Activated CD8-positive, alpha-beta memory T cell treated with anti-CD3 and anti-CD28 coated beads for 1 hour (primary cell): Measurements from ENCODE around the gene LMX1B.
"Not testable (repeated sequence)": the region's sequence is repeated elsewhere in the genome, so short reads cannot be mapped to it uniquely, and the experiment has no call there.

Experiments used
- DNase-seq, 2 donors: peaks; one replicate each; pipeline ENCODE4 v3.0.0-alpha.2; 2020; ENCODE audit warnings: low read depth in 1 of 2; ENCODE audit errors: extremely low read depth in 1 of 2

The LMX1B gene

DNA sequence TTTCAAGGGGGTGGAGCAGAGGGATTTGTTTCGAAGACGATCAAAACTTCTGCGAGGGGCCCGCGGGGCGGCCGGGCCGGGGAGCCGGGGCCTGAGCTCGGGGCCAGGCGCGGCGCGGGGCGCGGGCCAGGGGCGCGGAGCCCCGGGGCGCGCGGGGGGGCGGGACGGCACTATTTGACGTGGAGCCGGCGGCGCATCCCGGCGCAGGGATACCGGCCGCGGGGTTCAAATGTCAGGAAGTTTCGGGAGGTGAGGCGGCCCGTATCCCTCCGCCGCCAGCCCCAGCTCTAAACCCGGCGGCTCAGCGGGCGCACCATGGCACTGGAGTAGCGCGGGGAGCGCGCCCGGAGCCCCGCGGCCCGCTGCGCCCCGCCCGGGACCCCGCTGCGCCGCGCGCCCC is at the start of gene LMX1B:
Gene LMX1B (plus strand): TSS at position 278 of the 400 bp plus-strand sequence. CDS start 522 bp downstream, outside the sequence.
- DNase-seq, result no peak

DNA sequence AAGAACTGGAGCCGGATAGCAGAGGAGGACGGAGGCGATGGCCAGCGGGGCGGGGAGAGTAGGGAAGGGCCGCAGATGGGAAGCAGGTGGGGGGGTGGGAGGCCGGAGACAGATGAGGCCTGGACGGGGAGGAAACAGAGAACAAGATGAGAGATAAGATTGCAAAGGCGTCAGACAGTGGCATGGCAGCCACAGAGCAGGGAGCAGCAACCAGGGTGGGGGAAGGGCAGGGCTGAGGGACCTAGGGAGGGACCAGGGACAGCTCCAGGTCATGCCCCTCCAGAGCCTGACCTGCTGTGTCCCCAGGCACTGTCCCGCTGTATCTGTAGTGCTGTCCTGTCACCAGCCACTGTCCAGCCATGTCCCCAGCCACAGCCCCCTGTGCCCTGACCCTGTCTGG is 49.6 kb upstream of the LMX1B start:
- DNase-seq, result no peak

DNA sequence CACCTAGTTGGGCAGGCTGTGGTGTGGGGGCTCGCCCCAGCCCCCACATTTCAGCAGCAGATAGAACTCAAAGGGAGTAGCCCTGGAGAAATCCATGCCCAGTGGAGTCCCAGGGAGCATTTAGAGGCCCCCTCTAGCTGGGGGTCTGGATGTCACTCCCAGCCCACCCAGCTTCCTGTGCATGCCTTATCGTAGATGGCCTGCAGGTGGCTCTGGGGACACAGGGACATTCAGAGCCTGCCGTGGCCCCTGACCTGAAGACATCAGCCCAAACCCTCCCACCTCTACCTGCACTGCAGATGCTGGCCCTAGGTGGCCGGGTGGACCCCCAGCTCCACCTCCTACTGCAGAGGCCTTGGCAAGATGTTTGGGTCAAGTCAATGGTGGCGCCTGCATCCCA is 49.0 kb upstream of the LMX1B start:
- DNase-seq, result no peak

DNA sequence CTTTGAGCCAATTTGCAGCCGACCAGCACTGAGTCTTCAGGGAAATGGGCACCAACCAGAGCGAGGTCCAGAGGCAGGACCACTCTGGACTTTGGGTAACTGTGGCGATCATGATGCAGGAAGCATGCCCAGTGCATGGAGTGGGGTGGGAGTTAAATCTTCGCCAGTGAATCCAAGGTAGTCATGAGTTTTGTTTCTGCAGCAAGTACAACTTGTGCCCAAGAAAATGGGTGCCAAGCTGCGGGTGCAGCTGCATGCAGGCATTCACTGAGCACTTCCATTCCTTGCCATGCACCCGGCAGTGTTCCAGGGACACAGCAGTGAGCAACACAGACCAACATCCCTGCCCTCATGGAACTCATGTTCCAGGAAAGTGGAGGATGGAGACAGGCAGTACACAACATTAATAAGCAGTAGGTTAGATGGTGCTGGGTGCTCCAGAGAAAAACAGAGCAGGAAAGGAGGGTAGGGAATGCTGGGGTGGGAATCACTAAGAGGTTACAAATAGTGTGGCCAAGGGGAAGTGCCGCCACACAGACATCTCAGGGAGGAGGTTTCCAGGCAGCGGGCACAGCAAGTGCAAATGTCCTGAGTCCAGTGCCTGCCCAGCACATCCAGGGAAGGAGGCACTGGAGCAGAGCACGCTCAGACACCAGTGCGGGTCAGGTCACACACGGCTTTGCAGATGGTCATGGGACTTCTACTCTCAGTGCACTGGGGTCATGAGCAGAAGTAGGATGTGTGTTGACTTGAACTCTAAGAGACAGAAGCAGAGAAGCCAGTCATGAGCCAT is 48.2 kb upstream of the LMX1B start:
- no peak for DNase-seq

DNA sequence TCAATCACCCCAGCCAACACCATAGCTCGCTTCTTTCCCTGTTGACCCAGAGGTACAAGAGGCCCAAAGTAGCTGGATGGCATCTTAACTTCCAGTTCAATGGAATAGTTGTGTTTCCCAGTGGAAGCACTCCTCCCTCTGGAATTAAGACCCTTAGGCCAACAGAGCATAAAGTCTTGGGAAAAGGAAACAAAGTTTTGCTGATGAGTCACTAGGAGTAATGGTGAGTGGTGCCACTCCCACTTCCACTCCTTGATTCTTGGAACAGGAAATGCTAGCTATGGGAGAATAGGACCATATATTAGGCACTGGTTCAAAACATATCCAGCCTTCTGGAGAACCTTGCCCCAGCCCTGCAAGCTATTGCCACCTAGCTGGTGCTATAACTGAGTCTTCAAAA is 44.7 kb upstream of the LMX1B start:
- DNase-seq, result no peak

DNA sequence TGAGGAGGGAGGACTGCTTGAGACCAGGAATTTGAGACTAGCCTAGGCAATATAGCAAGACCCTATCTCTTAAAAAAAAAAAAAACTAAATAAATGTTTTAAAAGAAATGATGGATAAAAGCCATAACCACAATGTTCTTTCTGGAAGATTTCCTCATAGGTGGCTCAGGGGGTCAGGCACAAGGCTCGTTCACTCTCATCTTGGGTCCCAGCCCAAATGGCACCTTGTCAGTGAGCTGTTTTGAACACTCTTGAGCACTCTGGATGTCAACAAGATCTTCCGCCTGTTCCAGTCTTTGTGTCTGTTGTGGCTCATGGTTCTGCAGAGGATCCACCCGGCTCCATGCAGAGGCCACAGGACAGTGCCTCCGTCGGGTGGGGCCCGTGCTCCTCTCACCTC is 35.7 kb upstream of the LMX1B start:
- no peak for DNase-seq

DNA sequence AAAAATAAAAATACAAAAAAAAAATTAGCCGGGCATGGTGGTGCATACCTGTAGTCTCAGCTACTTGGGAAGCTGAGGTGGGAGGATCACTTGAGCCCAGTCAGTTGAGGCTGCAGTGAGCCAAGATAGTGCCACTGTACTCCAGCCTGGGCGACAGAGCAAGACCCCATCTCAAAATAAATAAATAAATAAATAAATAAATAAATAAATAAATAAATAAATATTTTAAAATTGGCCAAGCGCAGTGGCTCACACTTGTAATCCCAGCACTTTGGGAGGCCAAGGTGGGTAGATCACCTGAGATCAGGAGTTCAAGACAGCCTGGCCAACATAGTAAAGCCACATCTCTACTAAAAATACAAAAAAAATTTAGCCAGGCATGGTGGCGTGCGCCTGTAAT is 33.4 kb upstream of the LMX1B start:
- DNase-seq, result not testable (repeated sequence)

DNA sequence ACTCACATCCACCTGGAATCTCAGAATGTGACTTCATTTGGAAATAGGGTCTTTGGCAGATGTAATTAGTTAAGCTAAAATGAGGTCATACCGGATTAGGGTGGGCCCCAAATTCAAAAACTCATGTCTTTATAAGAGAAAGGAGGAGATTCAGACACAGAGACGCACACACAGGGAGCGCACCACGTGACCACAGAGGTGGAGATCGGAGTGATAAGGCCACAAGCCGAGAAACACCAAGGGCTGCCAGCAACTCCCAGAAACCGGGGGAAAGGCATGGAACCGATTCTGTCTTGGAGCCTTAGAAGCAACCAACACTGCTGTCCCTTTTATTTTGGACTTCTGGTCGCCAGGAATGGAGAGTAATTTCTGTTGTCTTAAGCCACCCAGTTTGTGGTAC is 31.8 kb upstream of the LMX1B start:
- DNase-seq, result no peak

DNA sequence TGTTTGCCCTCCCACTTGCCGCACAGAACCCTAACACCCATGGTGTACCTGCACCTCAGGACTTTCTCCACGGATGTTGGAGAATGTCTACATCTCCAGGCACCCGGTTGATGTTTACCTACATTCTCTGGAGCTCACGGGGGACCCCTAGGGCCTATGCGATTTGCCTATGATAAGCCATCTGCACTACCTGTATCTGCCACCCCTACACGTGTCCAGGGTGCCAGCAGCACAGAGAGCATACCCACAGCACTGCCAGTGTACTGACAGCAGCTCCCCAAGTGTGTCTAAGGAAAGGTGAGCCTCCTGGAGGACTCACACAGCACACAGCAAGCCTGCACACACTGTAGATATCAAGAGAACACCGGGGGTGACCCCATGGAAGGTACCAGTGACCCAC is 31.3 kb upstream of the LMX1B start:
- no peak for DNase-seq

DNA sequence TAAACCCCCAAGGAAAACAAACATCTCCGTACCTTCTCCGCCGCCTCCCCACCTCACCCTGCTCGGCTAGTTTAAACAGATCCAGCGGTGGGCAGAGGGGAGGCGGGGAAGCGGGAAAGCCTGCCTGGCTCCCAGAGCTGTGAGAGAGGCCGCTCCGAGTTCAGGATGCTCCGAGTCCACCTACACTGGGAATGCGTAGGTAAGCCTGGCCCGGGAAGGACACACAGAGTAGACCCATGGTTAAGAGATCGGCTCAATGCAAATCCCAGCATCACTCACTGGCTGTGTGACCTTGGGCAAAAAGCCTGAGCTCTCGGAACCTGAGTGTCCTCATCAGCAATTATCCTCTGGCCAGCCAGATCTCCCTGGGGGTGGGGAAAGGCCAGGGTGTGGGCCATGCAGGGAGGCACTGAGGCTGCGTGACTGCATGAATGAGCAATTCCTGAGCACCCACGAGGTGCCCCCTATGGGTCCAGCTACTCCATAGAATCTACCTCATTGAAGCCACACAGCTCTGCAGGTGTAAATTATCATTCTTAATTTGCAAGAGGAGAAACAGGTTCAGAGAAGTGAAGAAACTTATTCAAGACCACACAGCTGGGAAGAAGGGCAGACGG is 30.5 kb upstream of the LMX1B start:
- no peak for DNase-seq

DNA sequence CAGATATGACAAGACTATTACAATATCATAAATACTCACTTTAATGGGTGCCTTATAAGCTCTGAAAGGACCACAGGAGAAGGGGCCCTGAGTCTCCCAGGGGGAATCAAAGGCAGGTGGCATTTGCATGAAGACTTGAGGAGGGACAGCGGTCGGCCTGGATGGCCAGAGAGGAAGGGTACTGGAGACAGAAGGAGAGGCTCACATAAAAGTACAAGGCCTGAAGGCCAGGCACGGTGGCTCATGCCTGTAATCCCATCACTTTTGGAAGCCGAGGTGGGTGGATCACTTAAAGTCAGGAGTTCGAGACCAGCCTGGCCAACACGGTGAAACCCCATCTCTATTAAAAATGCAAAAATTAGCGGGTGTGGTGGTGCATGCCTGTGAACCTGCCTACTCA is 29.1 kb upstream of the LMX1B start:
- DNase-seq, result no peak

DNA sequence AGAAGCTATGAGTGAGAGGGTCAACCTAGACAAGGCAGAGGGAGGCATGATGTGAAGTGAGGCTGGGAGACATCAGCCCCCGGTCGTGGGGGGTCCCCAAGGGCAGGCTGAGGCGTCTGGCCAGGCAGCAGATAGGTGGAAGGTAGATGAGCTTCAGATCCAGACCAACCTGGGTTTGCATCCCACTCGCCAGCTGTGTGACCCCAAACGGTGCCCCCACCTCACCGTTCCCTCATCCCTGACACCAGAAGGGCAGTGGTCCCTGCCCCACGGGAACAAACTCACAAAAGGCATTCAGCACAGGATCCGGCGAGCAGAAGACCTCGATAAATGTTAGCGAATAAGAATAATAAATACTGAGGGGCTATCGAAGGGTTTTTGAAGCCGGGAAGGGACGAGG is 27.5 kb upstream of the LMX1B start:
- DNase-seq, result no peak

DNA sequence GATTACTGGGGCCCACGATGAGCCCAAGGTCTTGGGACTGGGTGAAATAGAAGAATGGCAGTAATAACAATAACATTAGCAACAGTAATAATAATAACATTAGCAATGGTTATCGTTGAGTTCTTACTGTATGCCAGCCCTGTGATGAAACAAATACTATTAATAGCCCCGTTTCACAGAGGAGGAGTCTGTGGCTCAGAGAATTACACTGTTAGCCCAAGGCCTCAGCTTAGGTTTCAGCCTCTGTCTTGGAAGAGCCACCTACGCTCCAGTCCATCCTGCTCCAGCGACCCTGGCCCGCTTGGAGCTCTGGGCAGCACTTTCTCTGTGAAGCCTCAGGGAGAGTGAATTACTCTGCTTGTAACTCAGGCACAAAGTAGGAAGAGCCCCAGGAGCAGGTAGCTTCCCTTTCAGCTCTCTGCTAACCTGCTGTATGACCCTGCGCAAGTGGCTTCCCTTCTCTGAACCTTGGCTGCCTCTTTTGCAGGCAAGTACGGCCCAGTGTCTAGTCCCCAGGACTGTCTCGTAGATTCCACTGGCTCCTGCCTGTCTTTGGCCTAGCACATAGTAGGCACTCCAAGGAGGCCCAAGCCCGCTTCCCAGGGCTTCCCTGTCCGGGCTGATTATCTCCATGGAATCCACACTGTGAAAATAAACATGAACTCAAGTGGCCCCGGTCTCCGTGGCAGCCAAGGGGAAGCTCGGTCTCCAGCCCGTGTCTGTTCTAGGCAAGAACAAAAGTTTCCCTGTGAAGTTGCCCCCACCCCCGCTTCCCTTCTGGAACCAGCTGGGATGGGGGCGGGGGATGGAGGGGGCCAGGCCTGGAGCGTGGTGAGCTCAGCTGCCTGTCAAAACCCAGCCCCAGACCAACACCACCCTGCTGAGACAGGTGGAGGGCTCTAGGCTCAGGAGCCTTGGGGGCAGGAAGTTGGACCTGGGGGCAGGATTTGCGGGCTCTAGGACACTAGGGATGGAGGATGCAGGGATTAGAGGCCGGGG is 26.2 kb upstream of the LMX1B start:
- no peak for DNase-seq

DNA sequence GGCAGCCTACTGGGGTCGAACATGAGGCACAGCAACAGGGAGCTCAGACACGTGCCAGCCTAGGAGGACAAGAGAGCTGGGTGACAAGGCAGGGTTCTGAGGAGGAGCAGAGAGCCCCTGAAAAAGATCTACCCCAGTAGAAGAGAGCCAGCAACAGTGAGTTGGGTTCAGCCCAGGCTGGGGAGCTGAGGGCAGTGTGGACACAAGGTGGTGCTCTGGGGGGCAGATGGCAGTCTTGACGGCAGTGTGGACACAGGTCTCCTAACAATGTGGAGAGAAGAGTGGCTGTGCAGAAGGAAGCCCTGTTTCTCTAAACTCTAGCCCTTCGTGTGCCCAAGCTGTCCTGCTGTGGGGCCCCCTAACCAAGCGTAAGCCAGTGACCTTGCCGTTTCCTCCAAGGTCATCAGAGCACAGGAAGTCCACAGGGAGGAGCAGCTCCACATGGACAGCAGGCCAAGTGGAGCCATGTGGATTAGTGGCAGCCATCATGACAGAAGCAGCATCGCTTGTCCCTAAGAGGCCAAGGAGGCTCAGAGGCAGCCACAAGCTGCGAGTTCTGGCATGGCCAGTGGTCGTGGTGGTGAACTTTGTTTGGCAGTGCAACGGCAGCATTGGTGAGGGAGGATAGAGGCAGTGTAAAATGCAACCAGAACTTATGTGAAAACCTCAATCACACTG is 25.1 kb upstream of the LMX1B start:
- no peak for DNase-seq

DNA sequence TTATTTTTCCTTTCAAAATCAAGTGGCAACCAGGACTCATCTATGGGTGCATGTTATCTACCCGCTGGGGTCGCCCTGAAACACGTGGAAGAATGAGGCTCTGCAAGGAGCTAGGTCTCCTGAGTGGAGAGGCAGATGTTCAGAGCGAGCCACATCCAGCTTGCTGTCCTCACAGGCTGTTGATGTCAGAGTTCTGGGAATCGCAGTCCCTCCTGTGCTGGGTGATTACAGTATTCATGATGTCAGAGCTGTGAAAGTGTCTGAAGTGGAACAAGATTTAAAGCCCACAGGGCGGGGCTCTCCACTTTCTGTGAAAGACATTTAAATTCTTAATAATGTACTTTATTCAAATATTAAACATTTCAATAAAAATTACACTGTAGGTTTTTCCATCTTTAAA is 24.4 kb upstream of the LMX1B start:
- no peak for DNase-seq

DNA sequence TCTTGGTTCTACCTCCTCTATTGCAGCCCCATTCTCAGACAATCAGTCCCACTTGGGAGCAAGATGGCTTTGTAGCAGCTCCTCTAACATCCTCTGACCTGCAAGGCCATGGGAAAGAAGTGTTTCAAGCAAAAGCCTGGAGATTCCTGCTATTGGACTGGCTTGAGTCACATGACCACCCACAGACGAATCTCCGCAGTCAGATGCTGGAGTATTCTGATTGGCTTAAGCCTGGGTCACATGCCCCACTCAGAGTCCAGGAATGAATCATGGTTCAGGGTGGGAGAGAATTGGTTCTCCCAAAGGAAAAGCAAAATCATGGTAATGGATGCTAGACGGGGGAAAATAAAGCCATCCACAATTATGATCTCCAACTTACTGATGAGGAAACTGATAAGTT is 22.6 kb upstream of the LMX1B start:
- no peak for DNase-seq

DNA sequence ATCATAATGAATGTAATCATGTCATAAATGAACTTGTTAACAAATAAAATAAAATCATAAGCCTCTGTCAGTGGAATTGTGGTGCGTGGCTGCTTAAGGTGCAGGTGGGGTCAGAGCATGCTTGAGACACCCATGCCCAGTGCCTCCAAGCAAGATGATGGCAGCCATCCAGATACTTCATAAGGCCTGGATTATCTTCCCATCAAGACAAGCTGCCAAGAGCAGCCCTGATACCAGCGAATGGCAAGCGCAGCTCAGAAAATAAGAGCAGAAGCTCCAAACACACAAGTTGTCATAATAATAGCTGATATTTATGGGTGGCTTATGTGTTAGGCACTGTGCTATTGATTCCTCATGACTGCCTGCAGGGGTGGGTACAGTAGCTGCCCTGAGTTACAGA is 21.8 kb upstream of the LMX1B start:
- no peak for DNase-seq

DNA sequence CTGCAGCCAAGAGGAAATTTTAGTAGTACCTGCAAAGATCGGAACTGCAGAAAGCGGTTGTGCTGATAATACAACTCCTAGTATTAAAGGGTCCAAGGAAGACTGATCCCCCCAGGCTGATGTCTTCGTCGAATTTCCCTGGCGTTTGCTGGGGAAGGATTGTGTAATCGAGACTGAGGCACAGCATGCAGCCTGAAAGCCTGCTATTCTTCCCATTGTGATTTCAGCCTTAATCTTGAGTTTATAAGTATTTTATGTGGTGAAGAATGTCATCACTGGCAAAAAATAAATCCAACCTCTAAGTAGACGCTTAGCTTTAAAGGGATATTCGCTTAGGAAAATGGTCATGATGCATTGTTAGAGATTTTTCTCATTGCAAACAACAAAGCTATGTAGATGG is 21.3 kb upstream of the LMX1B start:
- no peak for DNase-seq

DNA sequence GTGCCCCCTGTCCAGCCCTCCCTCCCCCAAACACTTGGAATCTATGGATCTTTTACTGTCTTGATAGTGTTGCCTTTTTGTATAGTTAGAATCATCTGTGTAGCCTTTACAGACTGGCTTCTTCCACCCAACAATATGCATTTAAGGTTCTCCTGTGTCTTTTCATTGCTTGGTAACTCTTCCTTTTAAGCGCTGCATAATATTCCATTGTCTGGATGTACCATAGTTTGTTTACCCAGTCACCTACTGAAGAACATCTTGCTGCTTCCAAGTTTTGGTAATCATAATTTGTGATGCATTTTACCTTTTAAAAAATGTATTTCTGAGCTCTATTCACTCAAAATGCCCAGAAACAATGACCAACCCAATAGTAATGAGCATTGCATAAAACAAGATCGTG is 17.7 kb upstream of the LMX1B start:
- no peak for DNase-seq

DNA sequence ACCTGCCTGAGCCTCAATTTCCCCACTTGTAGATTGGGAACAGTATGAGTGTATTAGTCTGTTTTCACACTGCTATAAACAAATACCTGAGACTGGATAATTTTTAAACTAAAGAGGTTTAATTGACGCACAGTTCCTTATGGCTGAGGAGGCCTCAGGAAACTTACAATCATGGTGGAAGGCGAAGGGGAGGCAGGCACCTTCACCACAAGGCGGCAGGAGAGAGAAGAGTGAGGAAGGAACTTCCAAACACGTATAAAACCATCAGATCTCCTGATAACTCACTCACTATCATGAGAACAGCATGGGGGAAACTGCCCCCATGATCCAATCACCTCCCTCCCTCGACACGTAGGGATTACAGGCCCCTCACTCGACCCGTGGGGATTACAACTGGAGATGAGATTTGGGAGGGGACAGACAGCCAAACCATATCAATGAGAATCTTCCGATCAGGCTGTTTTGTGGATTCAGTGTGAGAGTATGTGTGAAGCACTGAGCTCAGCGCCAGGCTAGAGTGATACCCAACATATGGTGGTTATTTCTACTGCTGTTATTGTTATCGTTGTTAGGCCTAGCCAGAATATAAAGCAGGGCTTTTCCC is 14.6 kb upstream of the LMX1B start:
- DNase-seq, result no peak
